Endothelial cell of umbilical vein (primary cell): ENCODE results near the gene DIS3L2.

Experiments
- EZH2 ChIP-seq: IDR thresholded peaks from 2 replicates; pipeline ENCODE4 v1.6.1; 2012; ENCODE audit warnings: borderline replicate concordance, low read depth, mild to moderate bottlenecking, moderate library complexity, low read length, inconsistent platforms; ENCODE audit not compliant: severe bottlenecking
- POLR2AphosphoS5 ChIP-seq: IDR thresholded peaks from 2 replicates; pipeline ENCODE4 v1.6.1; 2012; ENCODE audit warnings: low read depth, mild to moderate bottlenecking, control low read depth, low read length, moderate library complexity; ENCODE audit not compliant: insufficient read depth
- TF ChIP-seq, protein P1 (sequence below), 2 donors: IDR thresholded peaks; 1 replicate in 1 of 2; 2 replicates in 1 of 2; pipeline ENCODE4 v1.5.1; 2011; ENCODE audit warnings: low read length in 2 of 2, mild to moderate bottlenecking in 2 of 2, moderate library complexity in 2 of 2, control low read depth in 1 of 2, inconsistent platforms in 1 of 2, low read depth in 1 of 2; ENCODE audit not compliant: insufficient read depth in 1 of 2; ENCODE audit errors: extremely low read depth in 1 of 2

- TF ChIP-seq POLR2AphosphoS5 (no peak), EZH2 (no peak)
- TF ChIP-seq, protein P1, sequence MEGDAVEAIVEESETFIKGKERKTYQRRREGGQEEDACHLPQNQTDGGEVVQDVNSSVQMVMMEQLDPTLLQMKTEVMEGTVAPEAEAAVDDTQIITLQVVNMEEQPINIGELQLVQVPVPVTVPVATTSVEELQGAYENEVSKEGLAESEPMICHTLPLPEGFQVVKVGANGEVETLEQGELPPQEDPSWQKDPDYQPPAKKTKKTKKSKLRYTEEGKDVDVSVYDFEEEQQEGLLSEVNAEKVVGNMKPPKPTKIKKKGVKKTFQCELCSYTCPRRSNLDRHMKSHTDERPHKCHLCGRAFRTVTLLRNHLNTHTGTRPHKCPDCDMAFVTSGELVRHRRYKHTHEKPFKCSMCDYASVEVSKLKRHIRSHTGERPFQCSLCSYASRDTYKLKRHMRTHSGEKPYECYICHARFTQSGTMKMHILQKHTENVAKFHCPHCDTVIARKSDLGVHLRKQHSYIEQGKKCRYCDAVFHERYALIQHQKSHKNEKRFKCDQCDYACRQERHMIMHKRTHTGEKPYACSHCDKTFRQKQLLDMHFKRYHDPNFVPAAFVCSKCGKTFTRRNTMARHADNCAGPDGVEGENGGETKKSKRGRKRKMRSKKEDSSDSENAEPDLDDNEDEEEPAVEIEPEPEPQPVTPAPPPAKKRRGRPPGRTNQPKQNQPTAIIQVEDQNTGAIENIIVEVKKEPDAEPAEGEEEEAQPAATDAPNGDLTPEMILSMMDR (IDR thresholded peaks at IDR 0.05; ENCODE audit: extremely low read depth in 1 of 2, insufficient read depth in 1 of 2, low read depth in 1 of 2, low read length in 2 of 2), result no peak
Observed at GRCh38 chr2:231946241-231946814, 15.2 kb upstream of the DIS3L2 start.
